ENCODE data around the gene ABL1. TPM values are rescaled to one million over a fixed set of nuclear protein-coding genes. Genes with fewer than 3 reads are reported as not detected.

ABL1 gene
- total RNA-seq, 1 donor from 2014 or later, result 31.2 TPM

DNA sequence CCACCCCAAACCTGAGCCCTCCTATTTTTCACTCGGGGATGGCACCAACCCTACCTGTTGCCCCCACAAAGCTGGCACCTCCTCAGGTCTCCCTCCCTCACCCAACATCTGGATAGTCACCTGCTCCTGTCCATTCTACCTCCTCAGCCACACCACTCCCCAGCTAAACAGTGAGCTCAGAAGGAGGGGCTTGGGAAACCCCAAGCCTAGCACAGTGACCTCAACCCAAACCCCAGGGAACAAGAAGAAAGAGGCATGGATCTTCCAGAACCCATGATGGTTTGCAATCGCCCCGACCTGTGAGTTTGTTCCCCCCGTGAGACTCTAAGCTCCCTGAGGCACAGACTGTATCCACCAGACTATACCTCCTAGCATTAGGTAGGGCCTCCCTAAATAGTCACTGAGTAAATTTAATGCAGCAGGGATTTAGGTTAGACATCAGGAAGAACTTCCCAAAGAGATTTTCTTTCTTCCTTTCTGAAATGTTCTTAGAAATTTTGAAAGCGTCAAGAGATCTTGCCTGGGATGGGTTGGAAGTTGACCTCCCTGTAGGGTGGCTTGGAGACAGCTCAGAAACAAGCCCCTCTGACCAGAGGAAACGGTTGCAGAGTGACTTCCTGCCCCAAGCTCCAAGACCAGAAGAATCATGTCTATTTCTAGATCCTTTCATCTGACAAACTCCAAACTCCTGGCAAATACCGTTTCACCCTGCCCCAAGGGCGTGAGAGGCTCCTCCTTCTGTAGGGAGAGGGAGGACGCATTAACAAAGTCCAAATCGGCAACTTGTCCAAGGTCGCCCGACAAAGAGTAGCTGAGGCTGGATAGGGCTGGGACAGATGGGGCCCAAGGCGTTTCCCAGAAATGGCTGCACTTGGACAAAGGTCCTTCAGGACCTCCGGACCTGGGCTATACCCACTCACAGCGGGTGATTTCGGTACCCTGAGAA lies 99.9 kb downstream of the ABL1 start:
- H3K4me3 ChIP-seq (ENCODE audit: low read depth, low read length), result no peak overlapping the region
- DNase-seq (ENCODE audit: low read depth), result no peak
- TF ChIP-seq, protein P1, sequence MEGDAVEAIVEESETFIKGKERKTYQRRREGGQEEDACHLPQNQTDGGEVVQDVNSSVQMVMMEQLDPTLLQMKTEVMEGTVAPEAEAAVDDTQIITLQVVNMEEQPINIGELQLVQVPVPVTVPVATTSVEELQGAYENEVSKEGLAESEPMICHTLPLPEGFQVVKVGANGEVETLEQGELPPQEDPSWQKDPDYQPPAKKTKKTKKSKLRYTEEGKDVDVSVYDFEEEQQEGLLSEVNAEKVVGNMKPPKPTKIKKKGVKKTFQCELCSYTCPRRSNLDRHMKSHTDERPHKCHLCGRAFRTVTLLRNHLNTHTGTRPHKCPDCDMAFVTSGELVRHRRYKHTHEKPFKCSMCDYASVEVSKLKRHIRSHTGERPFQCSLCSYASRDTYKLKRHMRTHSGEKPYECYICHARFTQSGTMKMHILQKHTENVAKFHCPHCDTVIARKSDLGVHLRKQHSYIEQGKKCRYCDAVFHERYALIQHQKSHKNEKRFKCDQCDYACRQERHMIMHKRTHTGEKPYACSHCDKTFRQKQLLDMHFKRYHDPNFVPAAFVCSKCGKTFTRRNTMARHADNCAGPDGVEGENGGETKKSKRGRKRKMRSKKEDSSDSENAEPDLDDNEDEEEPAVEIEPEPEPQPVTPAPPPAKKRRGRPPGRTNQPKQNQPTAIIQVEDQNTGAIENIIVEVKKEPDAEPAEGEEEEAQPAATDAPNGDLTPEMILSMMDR (conservative IDR thresholded peaks at IDR 0.05; ENCODE audit: low read depth, low read length), result no peak

- no peak overlapping the region for H3K4me3 ChIP-seq (ENCODE audit: low read depth, low read length)
- TF ChIP-seq, protein P1 (conservative IDR thresholded peaks at IDR 0.05; ENCODE audit: low read depth, low read length), result no peak
- DNase-seq (ENCODE audit: low read depth), result no peak
Observed at GRCh38 chr9:130935648-130936271, 100.7 kb downstream of the ABL1 start.

GRCh38 chr9:130936285-130937117 lies 101.4 kb downstream of the ABL1 start:
- DNase-seq (ENCODE audit: low read depth), result no peak
- no peak overlapping the region for H3K4me3 ChIP-seq (ENCODE audit: low read depth, low read length)
- TF ChIP-seq, protein P1 (conservative IDR thresholded peaks at IDR 0.05; ENCODE audit: low read depth, low read length), result no peak

Other genes starting within 250 kb of the ABL1 start
- gene PRDM12, start 170.7 kb upstream of the ABL1 start, total RNA-seq, result not detected in 2 replicates
- 22.4 and 60.8 TPM in 2 replicates for gene EXOSC2, start 141.5 kb upstream of the ABL1 start, total RNA-seq
- gene QRFP, start 61.6 kb downstream of the ABL1 start, total RNA-seq, result not detected in 2 replicates
- 0.29 TPM in 1 of 2 replicates, not detected in the other for gene FIBCD1, start 104.0 kb downstream of the ABL1 start, total RNA-seq
- gene LAMC3, start 173.9 kb downstream of the ABL1 start, total RNA-seq, result 0.14 and 0.29 TPM in 2 replicates